Activated CD4-positive, alpha-beta T cell treated with anti-CD3 and anti-CD28 coated beads for 36 hours (primary cell): ENCODE data around the gene PCDHGC5. TPM values are rescaled to one million over a fixed set of nuclear protein-coding genes. Genes with fewer than 3 reads are reported as not detected.

Source experiments
- ATAC-seq: fragments of 200-7000 bp; cut with Tn5 transposase; one replicate; pipeline ENCODE4 v1.10.0; 2021; ENCODE audit warnings: mild to moderate bottlenecking, moderate library complexity
- CTCF ChIA-PET: fragments of 350-600 bp; sonication (Branson Sonifier 250); formaldehyde crosslinking; loops from one replicate; lab custom pipeline; 2021; ENCODE audit warnings: antibody characterized with exemption; lab: Charles Lee
- POLR2A ChIA-PET: fragments of 350-600 bp; sonication (Branson Sonifier 250); formaldehyde crosslinking; loops from one replicate; lab custom pipeline; 2021; ENCODE audit warnings: antibody characterized with exemption, inconsistent platforms; lab: Charles Lee
- DNase-seq: peaks from one replicate; pipeline ENCODE4 v3.0.0-alpha.2; 2020
- H3K27ac Mint-ChIP-seq: one replicate; pipeline ENCODE4 v1.8.0; 2021; ENCODE audit warnings: mixed read lengths
- H3K27me3 Mint-ChIP-seq: one replicate; pipeline ENCODE4 v1.8.0; 2021; ENCODE audit warnings: mixed read lengths
- H3K36me3 Mint-ChIP-seq: one replicate; pipeline ENCODE4 v1.8.0; 2021; ENCODE audit warnings: low read depth, mixed read lengths
- H3K4me1 Mint-ChIP-seq: one replicate; pipeline ENCODE4 v1.8.0; 2021; ENCODE audit warnings: mixed read lengths
- H3K4me3 Mint-ChIP-seq: one replicate; pipeline ENCODE4 v1.8.0; 2021; ENCODE audit warnings: mild to moderate bottlenecking, moderate library complexity, mixed read lengths
- H3K9me3 Mint-ChIP-seq: one replicate; pipeline ENCODE4 v1.8.0; 2021; ENCODE audit warnings: low read depth, mixed read lengths
- intact Hi-C, 2 experiments: fragments of 100-400 bp; cut with DNase I in 1 of 2; cut with micrococcal nuclease in 1 of 2; formaldehyde crosslinking; loops; one replicate each; pipeline versions ENCODE4 v1.14.2 to v1.15.1; 2022 to 2024; cut with DNase I, micrococcal nuclease
- total RNA-seq, 2 experiments: library from RNA; stranded (reverse); gene quantifications; one replicate each; pipeline ENCODE4 v1.2.3, GENCODE V29; 2021

The PCDHGC5 gene
- total RNA-seq, 2 experiments from 2014 or later, result not detected

GRCh38 chr5:141490771-141491170 lies 1.9 kb downstream of the PCDHGC5 start:
- Mint-ChIP-seq H3K4me3 (no peak overlapping the region), H3K27ac (no peak overlapping the region), H3K36me3 (no peaks in the 10 kb centered on the region), H3K4me1 (peaks cover 6% of the 10 kb centered on the region), H3K27me3 (peaks cover 75% of the 10 kb centered on the region), H3K9me3 (no peaks in the 10 kb centered on the region)
- ChIA-PET CTCF (interaction anchor here (0.8 kb wide), 1 partner anchor 94 kb away, joined by 3 read pairs; no protein-coding TSS in a partner anchor), POLR2A (no interaction called here)
- no peak for ATAC-seq
- intact Hi-C loops, result no loop called here
- DNase-seq, result no peak

GRCh38 chr5:141491323-141492167 lies 2.7 kb downstream of the PCDHGC5 start:
- Mint-ChIP-seq H3K36me3 (no peaks in the 10 kb centered on the region), H3K27me3 (peaks cover 76% of the 10 kb centered on the region), H3K9me3 (no peaks in the 10 kb centered on the region), H3K4me1 (peaks cover 6% of the 10 kb centered on the region), H3K27ac (peak overlapping the region; percentile 53), H3K4me3 (peak overlapping the region; percentile 61)
- DNase-seq, result no peak
- ChIA-PET CTCF (interaction anchor here (0.6 to 3.3 kb wide), 4 partner anchors 13 to 78 kb away, joined by 3 to 13 read pairs (median 4); partner anchors contain the start of gene PCDHGA10), POLR2A (no interaction called here)
- intact Hi-C loops, result no loop called here
- ATAC-seq, result peak; percentile 28

GRCh38 chr5:141492168-141492885 lies 3.4 kb downstream of the PCDHGC5 start:
- ChIA-PET POLR2A (interaction anchor here (0.6 kb wide), 1 partner anchor 783 kb away, joined by 3 read pairs; no protein-coding TSS in a partner anchor), CTCF (interaction anchor here (0.5 to 3.3 kb wide), 7 partner anchors 21 to 79 kb away, joined by 3 to 13 read pairs (median 4); partner anchors contain the start of gene PCDHGA10)
- peak overlapping the region; percentile 61 for H3K4me3 Mint-ChIP-seq
- no peaks in the 10 kb centered on the region for H3K9me3 Mint-ChIP-seq
- intact Hi-C loops, result no loop called here
- H3K27me3 Mint-ChIP-seq, result peaks cover 71% of the 10 kb centered on the region
- no peaks in the 10 kb centered on the region for H3K36me3 Mint-ChIP-seq
- H3K27ac Mint-ChIP-seq, result peak overlapping the region; percentile 53
- H3K4me1 Mint-ChIP-seq, result peaks cover 6% of the 10 kb centered on the region
- ATAC-seq (peak; percentile 50), DNase-seq (peak; percentile 59)

- H3K27me3 Mint-ChIP-seq, result peaks cover 68% of the 10 kb centered on the region
- POLR2A ChIA-PET, result no interaction called here
Measured at GRCh38 chr5:141493500-141494422, 4.9 kb downstream of the PCDHGC5 start.

DNA sequence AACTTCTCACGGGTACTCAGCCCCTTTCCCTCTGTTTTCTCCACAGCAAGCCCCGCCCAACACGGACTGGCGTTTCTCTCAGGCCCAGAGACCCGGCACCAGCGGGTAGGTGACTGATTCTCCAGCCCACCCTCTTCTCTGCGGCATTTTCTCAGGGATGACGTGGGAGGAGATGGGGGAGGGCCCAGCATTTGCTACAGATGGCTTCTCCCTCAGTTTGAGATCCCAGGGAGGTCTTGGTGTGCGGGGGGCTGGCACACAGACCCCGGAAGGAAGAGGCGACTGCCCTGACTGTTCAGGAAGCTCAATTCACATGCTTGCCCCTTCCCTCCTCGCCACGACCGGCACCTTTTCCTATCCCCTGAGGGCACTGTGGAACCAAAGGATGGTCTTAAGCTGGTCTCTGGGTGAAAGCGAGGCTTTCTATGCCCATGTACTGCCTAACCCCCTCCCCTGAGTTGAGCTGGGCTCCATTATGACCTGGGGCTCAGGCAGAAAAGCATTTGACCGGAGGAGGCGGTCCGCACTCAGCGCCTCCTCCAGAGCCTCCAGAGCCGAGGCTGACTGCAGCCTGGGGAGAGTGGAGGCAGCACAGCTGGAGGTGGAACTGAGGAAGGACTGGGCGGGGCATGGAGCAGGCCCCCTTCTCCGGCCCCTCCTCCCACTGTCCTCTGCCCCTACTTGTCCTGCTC lies 6.0 kb downstream of the PCDHGC5 start:
- peaks cover 6% of the 10 kb centered on the region for H3K4me1 Mint-ChIP-seq
- H3K9me3 Mint-ChIP-seq, result no peaks in the 10 kb centered on the region
- no peaks in the 10 kb centered on the region for H3K36me3 Mint-ChIP-seq
- CTCF ChIA-PET, result interaction anchor here (0.8 to 3.3 kb wide), 4 partner anchors 18 to 74 kb away, joined by 3 to 13 read pairs (median 3); partner anchors contain the start of gene PCDHGA11
- H3K27me3 Mint-ChIP-seq, result peaks cover 62% of the 10 kb centered on the region
- H3K4me3 Mint-ChIP-seq, result no peak overlapping the region
- DNase-seq (no peak), ATAC-seq (no peak)
- POLR2A ChIA-PET, result no interaction called here
- no peak overlapping the region for H3K27ac Mint-ChIP-seq
- intact Hi-C loops, result no loop called here

More at GRCh38 chr5:141493500-141494422, 4.9 kb downstream of the PCDHGC5 start:
- intact Hi-C loops, result no loop called here
- Mint-ChIP-seq H3K4me3 (no peak overlapping the region), H3K4me1 (peaks cover 6% of the 10 kb centered on the region), H3K27ac (no peak overlapping the region), H3K36me3 (no peaks in the 10 kb centered on the region), H3K9me3 (no peaks in the 10 kb centered on the region)
- ATAC-seq, result no peak
- DNase-seq, result no peak
- CTCF ChIA-PET, result interaction anchor here (0.6 to 3.3 kb wide), 7 partner anchors 16 to 368 kb away, joined by 3 to 13 read pairs (median 3); partner anchors contain the start of gene PCDHGA10

DNA sequence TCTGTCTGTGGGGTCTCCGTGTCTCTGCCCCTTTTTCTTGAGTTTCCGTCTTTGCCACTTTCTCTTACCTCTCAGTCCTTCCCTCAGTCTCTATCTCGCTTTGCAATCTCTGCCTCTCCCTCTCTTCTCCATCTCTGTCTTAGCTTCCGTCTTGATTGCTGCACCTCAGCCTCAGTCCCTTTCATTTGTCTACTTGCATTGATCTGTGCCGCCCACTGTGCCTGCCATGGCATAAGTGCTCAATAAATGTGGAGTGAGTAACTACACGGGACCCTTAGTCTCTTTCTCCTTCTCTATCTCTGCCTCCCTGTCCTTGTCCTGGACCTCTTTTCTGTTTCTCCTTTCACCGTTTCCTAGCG lies 6.6 kb downstream of the PCDHGC5 start:
- Mint-ChIP-seq H3K27ac (no peak overlapping the region), H3K36me3 (no peaks in the 10 kb centered on the region), H3K27me3 (peaks cover 57% of the 10 kb centered on the region), H3K4me1 (peaks cover 6% of the 10 kb centered on the region), H3K9me3 (no peaks in the 10 kb centered on the region), H3K4me3 (no peak overlapping the region)
- ATAC-seq, result no peak
- intact Hi-C loops, result no loop called here
- ChIA-PET CTCF (interaction anchor here (0.8 to 1.1 kb wide), 3 partner anchors 72 to 98 kb away, joined by 3 read pairs; partner anchors contain the start of genes PCDHGA11 and PCDHGB5), POLR2A (no interaction called here)
- no peak for DNase-seq

DNA sequence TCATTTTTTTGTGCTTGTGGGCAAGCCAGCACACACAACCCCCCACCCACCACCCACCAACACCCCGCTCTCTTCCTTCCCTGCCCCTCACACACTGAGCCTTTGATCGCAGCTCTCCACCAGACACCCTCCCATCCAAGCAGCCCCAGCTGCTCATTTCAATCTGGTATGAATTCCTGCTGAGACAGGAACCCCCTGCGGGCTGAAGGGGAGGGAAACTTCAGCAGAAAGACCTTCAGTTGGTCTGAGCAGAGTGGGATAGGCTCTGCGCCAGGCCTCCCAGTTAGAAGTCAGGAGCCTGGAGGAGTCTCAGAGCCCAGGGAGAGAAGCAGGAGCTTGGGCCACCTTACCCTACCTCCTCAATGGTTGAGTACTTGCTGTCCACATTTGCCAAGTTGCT lies 7.2 kb downstream of the PCDHGC5 start:
- Mint-ChIP-seq H3K4me1 (peaks cover 6% of the 10 kb centered on the region), H3K27ac (no peak overlapping the region), H3K27me3 (peaks cover 51% of the 10 kb centered on the region), H3K9me3 (no peaks in the 10 kb centered on the region), H3K4me3 (no peak overlapping the region), H3K36me3 (no peaks in the 10 kb centered on the region)
- POLR2A ChIA-PET, result no interaction called here
- CTCF ChIA-PET, result interaction anchor here (1.0 to 1.1 kb wide), 2 partner anchors 25 to 99 kb away, joined by 3 read pairs; partner anchors contain the start of gene PCDHGB5
- no peak for DNase-seq
- intact Hi-C loops, result no loop called here
- ATAC-seq, result no peak

- peaks cover 10% of the 10 kb centered on the region for H3K27me3 Mint-ChIP-seq
- CTCF ChIA-PET, result interaction anchor here (0.7 kb wide), 2 partner anchors 10 to 12 kb away, joined by 3 read pairs; no protein-coding TSS in a partner anchor
- intact Hi-C loops, result no loop called here
- no peaks in the 10 kb centered on the region for H3K9me3 Mint-ChIP-seq
- ATAC-seq (no peak), DNase-seq (no peak)
- POLR2A ChIA-PET, result no interaction called here
- H3K4me3 Mint-ChIP-seq, result no peak overlapping the region
- no peak overlapping the region for H3K27ac Mint-ChIP-seq
- no peaks in the 10 kb centered on the region for H3K36me3 Mint-ChIP-seq
- no peaks in the 10 kb centered on the region for H3K4me1 Mint-ChIP-seq
Measured at GRCh38 chr5:141501761-141502160, 12.9 kb downstream of the PCDHGC5 start.

DNA sequence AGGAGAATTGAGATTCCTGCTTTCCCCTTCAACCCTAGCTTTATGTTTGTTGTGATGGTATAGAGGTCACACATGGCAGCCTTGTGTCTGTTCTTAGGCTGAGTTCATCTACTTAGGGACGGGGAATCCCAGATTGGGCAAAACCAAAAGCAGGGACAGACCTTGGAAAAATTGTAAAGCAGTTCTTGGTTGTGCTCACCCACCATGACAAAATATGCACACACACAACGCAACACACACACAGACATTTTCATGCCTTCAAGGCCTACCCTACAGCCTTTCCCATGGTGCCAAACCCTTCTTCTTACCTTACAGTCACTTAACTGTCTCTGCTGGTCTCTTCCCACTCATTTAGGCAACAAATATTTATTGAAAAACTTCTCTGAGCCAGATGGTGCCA lies 14.8 kb downstream of the PCDHGC5 start:
- H3K27ac Mint-ChIP-seq, result no peak overlapping the region
- H3K9me3 Mint-ChIP-seq, result no peaks in the 10 kb centered on the region
- no peaks in the 10 kb centered on the region for H3K4me1 Mint-ChIP-seq
- DNase-seq (no peak), ATAC-seq (no peak)
- H3K36me3 Mint-ChIP-seq, result no peaks in the 10 kb centered on the region
- CTCF ChIA-PET, result interaction anchor here (1.0 kb wide), 1 partner anchor 107 kb away, joined by 4 read pairs; no protein-coding TSS in a partner anchor
- peaks cover 2% of the 10 kb centered on the region for H3K27me3 Mint-ChIP-seq
- no peak overlapping the region for H3K4me3 Mint-ChIP-seq
- intact Hi-C loops, result no loop called here
- POLR2A ChIA-PET, result no interaction called here

DNA sequence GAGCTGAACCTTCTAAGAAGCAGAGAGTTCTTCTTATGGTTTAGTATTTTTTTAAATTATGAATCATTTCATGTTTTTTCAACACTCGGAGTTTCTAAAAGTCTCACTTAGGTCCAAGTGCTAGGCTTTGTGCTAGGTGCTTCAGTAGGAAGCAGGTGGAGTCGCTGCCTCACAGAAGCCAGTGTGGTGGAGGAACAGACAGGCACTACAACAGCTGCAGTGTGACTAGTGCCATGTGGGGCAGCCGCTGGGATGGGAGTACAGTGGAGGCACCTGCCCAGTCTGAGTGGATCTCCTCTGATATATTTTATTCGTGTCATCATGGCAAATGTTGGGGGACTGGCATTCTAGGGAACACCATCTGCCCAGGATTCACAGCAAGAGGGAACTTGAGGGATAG lies 15.3 kb downstream of the PCDHGC5 start:
- Mint-ChIP-seq H3K27me3 (peaks cover 2% of the 10 kb centered on the region), H3K27ac (no peak overlapping the region), H3K9me3 (no peaks in the 10 kb centered on the region), H3K4me1 (peaks cover 4% of the 10 kb centered on the region), H3K4me3 (no peak overlapping the region), H3K36me3 (no peaks in the 10 kb centered on the region)
- DNase-seq, result no peak
- POLR2A ChIA-PET, result no interaction called here
- no peak for ATAC-seq
- CTCF ChIA-PET, result interaction anchor here (1.0 kb wide), 1 partner anchor 107 kb away, joined by 4 read pairs; no protein-coding TSS in a partner anchor
- intact Hi-C loops, result no loop called here
